Common myeloid progenitor, CD34-positive (primary cell): ENCODE data around the gene SHD.

ENCODE experiments used
- CTCF ChIA-PET: fragments of 350-600 bp; sonication (Branson Sonifier 250); formaldehyde crosslinking; loops from one replicate; lab custom pipeline; 2021; ENCODE audit warnings: antibody characterized with exemption; lab: Charles Lee
- POLR2A ChIA-PET: fragments of 350-600 bp; sonication (Branson Sonifier 250); formaldehyde crosslinking; loops from one replicate; lab custom pipeline; 2021; ENCODE audit warnings: antibody characterized with exemption; lab: Charles Lee
- DNase-seq, 3 donors: peaks; one replicate each; pipeline versions ENCODE4 v3.0.0 to v3.0.0-alpha.2; 2013
- H3K27ac ChIP-seq, 2 experiments: 1 replicate in 1 of 2; 2 replicates in 1 of 2; pipeline ENCODE4 v1.7.0; 2013; ENCODE audit warnings: inconsistent platforms in 2 of 2, low read length in 2 of 2, mild to moderate bottlenecking in 2 of 2, low read depth in 1 of 2, moderate library complexity in 1 of 2; ENCODE audit not compliant: severe bottlenecking in 2 of 2, insufficient read depth in 1 of 2, poor library complexity in 1 of 2
- H3K27me3 ChIP-seq, 5 experiments: replicated peaks in 2 of 5; 1 replicate in 3 of 5; 2 replicates in 2 of 5; pipeline versions ENCODE4 v1.6.1 to v1.7.0; 2013; ENCODE audit warnings: low read length in 4 of 5, mild to moderate bottlenecking in 2 of 5, moderate library complexity in 2 of 5, inconsistent platforms in 1 of 5; ENCODE audit not compliant: insufficient read depth in 5 of 5, control insufficient read depth in 4 of 5
- H3K36me3 ChIP-seq, 4 experiments: 1 replicate in 2 of 4; 2 replicates in 2 of 4; pipeline versions ENCODE4 v1.6.1 to v1.7.0; 2013; ENCODE audit warnings: low read length in 3 of 4, control low read depth in 1 of 4, mild to moderate bottlenecking in 1 of 4; ENCODE audit not compliant: control insufficient read depth in 4 of 4, insufficient read depth in 4 of 4
- H3K4me1 ChIP-seq, 4 experiments: 1 replicate in 3 of 4; 2 replicates in 1 of 4; pipeline versions ENCODE4 v1.6.1 to v1.7.1; 2013; ENCODE audit warnings: low read length in 3 of 4, mild to moderate bottlenecking in 3 of 4, control low read depth in 1 of 4, inconsistent platforms in 1 of 4, moderate library complexity in 1 of 4; ENCODE audit not compliant: control insufficient read depth in 4 of 4, insufficient read depth in 4 of 4; ENCODE audit errors: control extremely low read depth in 1 of 4
- H3K4me3 ChIP-seq, 7 experiments: 1 replicate in 4 of 7; 2 replicates in 3 of 7; pipeline versions ENCODE4 v1.5.1 to v1.7.0; 2013; ENCODE audit warnings: mild to moderate bottlenecking in 7 of 7, low read length in 6 of 7, moderate library complexity in 6 of 7, inconsistent platforms in 2 of 7, low read depth in 2 of 7, control low read depth in 1 of 7; ENCODE audit not compliant: insufficient read depth in 4 of 7, control insufficient read depth in 1 of 7; ENCODE audit errors: extremely low read depth in 1 of 7
- H3K9me3 ChIP-seq, 5 experiments: 1 replicate in 4 of 5; 2 replicates in 1 of 5; pipeline versions ENCODE4 v1.6.1 to v1.7.1; 2013; ENCODE audit warnings: low read length in 4 of 5, mild to moderate bottlenecking in 2 of 5, inconsistent platforms in 1 of 5, low read depth in 1 of 5, moderate library complexity in 1 of 5; ENCODE audit not compliant: control insufficient read depth in 4 of 5, insufficient read depth in 2 of 5; ENCODE audit errors: control extremely low read depth in 1 of 5
- WGBS: methylation state at CpG from one replicate; pipeline ENCODE4 v1.1.5; 2013; ENCODE audit not compliant: insufficient coverage; 5-methylcytosine and 5-hydroxymethylcytosine counted together

The SHD gene

GRCh38 chr19:4316956-4317355 lies 37.9 kb downstream of the SHD start:
- Histone ChIP-seq H3K36me3 (no peaks in the 10 kb centered on the region), H3K9me3 (peaks cover 0 to 6% (median 0%) of the 10 kb centered on the region in 5 experiments), H3K4me3 (no peak overlapping the region), H3K4me1 (peaks cover 0 to 6% (median 1%) of the 10 kb centered on the region in 4 experiments), H3K27me3 (no peaks in the 10 kb centered on the region), H3K27ac (no peak overlapping the region)
- ChIA-PET CTCF (no interaction called here), POLR2A (no interaction called here)
- 95% methylated on average over 6 of the region's 9 CpGs for WGBS
- no peak for DNase-seq

- CTCF ChIA-PET, result interaction anchor here (2.2 to 4.6 kb wide), 2 partner anchors 12 to 34 kb away, joined by 13 to 18 read pairs; no protein-coding TSS in a partner anchor
- H3K36me3 ChIP-seq, result no peaks in the 10 kb centered on the region
- H3K9me3 ChIP-seq, result peaks cover 0 to 6% (median 0%) of the 10 kb centered on the region in 5 experiments
- peaks cover 0 to 6% (median 1%) of the 10 kb centered on the region in 4 experiments for H3K4me1 ChIP-seq
- no peak overlapping the region for H3K4me3 ChIP-seq
- whole genome bisulfite sequencing, result 97% methylated on average over 5 of the region's 7 CpGs
- no peak overlapping the region for H3K27ac ChIP-seq
- no peak for DNase-seq
- POLR2A ChIA-PET, result interaction anchor here (0.5 kb wide), 1 partner anchor 10 kb away, joined by 3 read pairs; no protein-coding TSS in a partner anchor
- H3K27me3 ChIP-seq, result no peaks in the 10 kb centered on the region
Measured at GRCh38 chr19:4318460-4318859, 39.4 kb downstream of the SHD start.

GRCh38 chr19:4319067-4319718 lies 40.1 kb downstream of the SHD start:
- Histone ChIP-seq H3K27me3 (no peaks in the 10 kb centered on the region), H3K9me3 (peaks cover 0 to 6% (median 0%) of the 10 kb centered on the region in 5 experiments), H3K27ac (no peak overlapping the region), H3K4me3 (no peak overlapping the region), H3K36me3 (no peaks in the 10 kb centered on the region), H3K4me1 (peaks cover 0 to 6% (median 1%) of the 10 kb centered on the region in 4 experiments)
- peak in 2 of 3 donors; percentile 41 to 42 for DNase-seq
- CTCF ChIA-PET, result interaction anchor here (0.8 to 4.6 kb wide), 8 partner anchors 9 to 72 kb away, joined by 3 to 18 read pairs (median 4); partner anchors contain the start of gene YJU2
- POLR2A ChIA-PET, result interaction anchor here (0.5 kb wide), 1 partner anchor 10 kb away, joined by 3 read pairs; no protein-coding TSS in a partner anchor
- WGBS, result 100% methylated on average over 2 of the region's 2 CpGs

- ChIA-PET CTCF (interaction anchor here (1.5 to 4.6 kb wide), 6 partner anchors 8 to 73 kb away, joined by 4 to 18 read pairs (median 8); partner anchors contain the start of gene YJU2), POLR2A (no interaction called here)
- no peak for DNase-seq
- Histone ChIP-seq H3K36me3 (no peaks in the 10 kb centered on the region), H3K9me3 (peaks cover 0 to 6% (median 0%) of the 10 kb centered on the region in 5 experiments), H3K27ac (no peak overlapping the region), H3K27me3 (peaks cover 0 to 3% (median 0%) of the 10 kb centered on the region in 5 experiments), H3K4me3 (no peak overlapping the region), H3K4me1 (peaks cover 0 to 6% (median 1%) of the 10 kb centered on the region in 4 experiments)
- WGBS, result 100% methylated on average over 2 of the region's 2 CpGs
Measured at GRCh38 chr19:4320419-4320818, 41.4 kb downstream of the SHD start.

- no peak for DNase-seq
- Histone ChIP-seq H3K9me3 (peaks cover 0 to 6% (median 0%) of the 10 kb centered on the region in 5 experiments), H3K4me3 (no peak overlapping the region), H3K36me3 (no peaks in the 10 kb centered on the region), H3K27me3 (peaks cover 0 to 20% (median 7%) of the 10 kb centered on the region in 5 experiments), H3K4me1 (peaks cover 0 to 22% (median 18%) of the 10 kb centered on the region in 4 experiments), H3K27ac (no peak overlapping the region)
- ChIA-PET CTCF (interaction anchor here (1.8 to 4.6 kb wide), 2 partner anchors 17 to 29 kb away, joined by 7 to 18 read pairs; no protein-coding TSS in a partner anchor), POLR2A (interaction anchor here (0.6 kb wide), 1 partner anchor 97 kb away, joined by 3 read pairs; no protein-coding TSS in a partner anchor)
- WGBS, result 90% methylated on average over 31 of the region's 37 CpGs
Measured at GRCh38 chr19:4322942-4323665, 44.0 kb downstream of the SHD start.

GRCh38 chr19:4323692-4324091 lies 44.6 kb downstream of the SHD start:
- 92% methylated on average over 8 of the region's 9 CpGs for WGBS
- DNase-seq, result no peak
- Histone ChIP-seq H3K27ac (no peak overlapping the region), H3K36me3 (no peaks in the 10 kb centered on the region), H3K4me1 (peaks cover 0 to 23% (median 20%) of the 10 kb centered on the region in 4 experiments), H3K9me3 (peaks cover 0 to 6% (median 0%) of the 10 kb centered on the region in 5 experiments), H3K4me3 (no peak overlapping the region), H3K27me3 (peaks cover 0 to 20% (median 7%) of the 10 kb centered on the region in 5 experiments)
- POLR2A ChIA-PET, result interaction anchor here (0.6 kb wide), 1 partner anchor 96 kb away, joined by 3 read pairs; no protein-coding TSS in a partner anchor
- CTCF ChIA-PET, result interaction anchor here (1.8 kb wide), 1 partner anchor 28 kb away, joined by 7 read pairs; no protein-coding TSS in a partner anchor
